ENCODE measurements around the gene TLCD1. TPM values are rescaled to one million over a fixed set of nuclear protein-coding genes. Genes with fewer than 3 reads are reported as not detected.

TLCD1 gene
- total and polyA plus RNA-seq, 2 of the 8 experiments (the other 6 are each of a cell fraction or from before 2014, with no cell fraction given) = 40.7 to 128 TPM

DNA sequence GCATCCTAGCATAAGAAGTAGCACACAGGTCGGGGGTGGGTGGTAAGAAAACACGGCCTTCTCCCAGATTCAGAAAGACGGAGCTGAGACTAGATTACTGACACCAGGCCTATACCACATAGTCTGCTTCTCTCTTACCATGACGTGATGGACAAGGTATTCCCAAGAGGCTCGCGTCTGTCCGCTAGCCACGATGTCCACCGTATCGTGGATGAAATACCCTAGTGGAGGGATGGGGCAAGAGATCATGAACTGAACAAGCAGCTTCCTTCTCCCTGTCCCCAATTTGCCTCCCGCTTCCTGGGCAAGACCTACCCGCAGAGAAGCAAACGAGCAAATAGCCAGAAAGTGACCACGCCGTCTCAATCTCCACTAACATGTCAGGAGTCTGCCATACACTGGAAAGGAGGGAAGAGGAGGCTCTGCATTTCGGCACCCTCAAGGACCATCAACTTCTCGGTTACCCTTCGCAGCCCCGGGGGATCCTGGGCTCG is 820 bp downstream of the TLCD1 start (continued):
- no peak for TF ChIP-seq CHD7 (IDR thresholded peaks at IDR 0.05; ENCODE audit: insufficient replicate concordance, low read length)
